Activated CD4-positive, alpha-beta memory T cell treated with anti-CD3 and anti-CD28 coated beads for 36 hours (primary cell): ENCODE results near the gene STN1. TPM values are rescaled to one million over a fixed set of nuclear protein-coding genes. Genes with fewer than 3 reads are reported as not detected.

Source experiments
- CTCF ChIA-PET: fragments of 350-600 bp; sonication (Branson Sonifier 250); formaldehyde crosslinking; loops from one replicate; lab custom pipeline; 2021; ENCODE audit warnings: antibody characterized with exemption, inconsistent platforms; lab: Charles Lee
- POLR2A ChIA-PET: fragments of 350-600 bp; sonication (Branson Sonifier 250); formaldehyde crosslinking; loops from one replicate; lab custom pipeline; 2021; ENCODE audit warnings: antibody characterized with exemption; lab: Charles Lee
- DNase-seq: peaks from one replicate; pipeline ENCODE4 v3.0.0-alpha.2; 2020
- H3K27ac Mint-ChIP-seq: one replicate; pipeline ENCODE4 v1.8.0; 2021; ENCODE audit warnings: mixed read lengths
- H3K27me3 Mint-ChIP-seq: one replicate; pipeline ENCODE4 v1.8.0; 2021; ENCODE audit warnings: mixed read lengths
- H3K36me3 Mint-ChIP-seq: one replicate; pipeline ENCODE4 v1.8.0; 2021; ENCODE audit warnings: mixed read lengths
- H3K4me1 Mint-ChIP-seq: one replicate; pipeline ENCODE4 v1.8.0; 2021; ENCODE audit warnings: low read depth, mixed read lengths
- H3K4me3 Mint-ChIP-seq: one replicate; pipeline ENCODE4 v1.8.0; 2021; ENCODE audit warnings: mild to moderate bottlenecking, mixed read lengths
- H3K9me3 Mint-ChIP-seq: one replicate; pipeline ENCODE4 v1.8.0; 2021; ENCODE audit warnings: mixed read lengths
- intact Hi-C: fragments of 100-400 bp; cut with micrococcal nuclease; formaldehyde crosslinking; loops from one replicate; pipeline ENCODE4 v1.15.1; 2023
- total RNA-seq, 2 experiments: library from RNA; stranded (reverse); gene quantifications; one replicate each; pipeline ENCODE4 v1.2.3, GENCODE V29; 2021

The STN1 gene
- total RNA-seq, 2 experiments from 2014 or later: 56.1 to 57.0 TPM

GRCh38 chr10:103858360-103858759 is 59.6 kb downstream of the STN1 start:
- Mint-ChIP-seq H3K27ac (no peak overlapping the region), H3K36me3 (no peaks in the 10 kb centered on the region), H3K4me1 (peaks cover 14% of the 10 kb centered on the region), H3K9me3 (no peaks in the 10 kb centered on the region), H3K27me3 (peaks cover 25% of the 10 kb centered on the region), H3K4me3 (no peak overlapping the region)
- intact Hi-C loops: no loop called here
- no peak for DNase-seq
- ChIA-PET POLR2A (interaction anchor here (0.6 kb wide), 1 partner anchor 85 kb away, joined by 3 read pairs; no protein-coding TSS in a partner anchor), CTCF (interaction anchor here (1.0 to 9.8 kb wide), 8 partner anchors 10 to 163 kb away, joined by 3 to 161 read pairs (median 4); no protein-coding TSS in a partner anchor)

GRCh38 chr10:103856797-103857170 is 61.2 kb downstream of the STN1 start:
- Mint-ChIP-seq H3K9me3 (no peaks in the 10 kb centered on the region), H3K4me3 (no peak overlapping the region)
- intact Hi-C loops: no loop called here

GRCh38 chr10:103855852-103856796 is 61.9 kb downstream of the STN1 start:
- ChIA-PET POLR2A (interaction anchor here (0.9 kb wide), 1 partner anchor 143 kb away, joined by 3 read pairs; no protein-coding TSS in a partner anchor), CTCF (interaction anchor here (0.7 to 9.8 kb wide), 7 partner anchors 8 to 145 kb away, joined by 3 to 161 read pairs (median 6); no protein-coding TSS in a partner anchor)
- no peak for DNase-seq
- intact Hi-C loops: no loop called here
- H3K27me3 Mint-ChIP-seq: peaks cover 27% of the 10 kb centered on the region
- peak overlapping the region; percentile 20 for H3K4me3 Mint-ChIP-seq
- H3K36me3 Mint-ChIP-seq: no peaks in the 10 kb centered on the region
- no peaks in the 10 kb centered on the region for H3K9me3 Mint-ChIP-seq
- H3K4me1 Mint-ChIP-seq: peaks cover 14% of the 10 kb centered on the region
- no peak overlapping the region for H3K27ac Mint-ChIP-seq

More at GRCh38 chr10:103856797-103857170, 61.2 kb downstream of the STN1 start:
- peaks cover 27% of the 10 kb centered on the region for H3K27me3 Mint-ChIP-seq
- POLR2A ChIA-PET: interaction anchor here (0.6 to 0.9 kb wide), 2 partner anchors 17 to 144 kb away, joined by 3 read pairs; no protein-coding TSS in a partner anchor
- H3K36me3 Mint-ChIP-seq: no peaks in the 10 kb centered on the region
- H3K27ac Mint-ChIP-seq: no peak overlapping the region
- DNase-seq: no peak
- CTCF ChIA-PET: interaction anchor here (0.7 to 9.8 kb wide), 6 partner anchors 9 to 166 kb away, joined by 3 to 161 read pairs (median 3); no protein-coding TSS in a partner anchor
- H3K4me1 Mint-ChIP-seq: peaks cover 14% of the 10 kb centered on the region

GRCh38 chr10:103855424-103855823 is 62.6 kb downstream of the STN1 start, which contains the start of gene SH3PXD2A:
SH3PXD2A (minus strand) TSS chr10:103855576; CDS start chr10:103855266, 310 bp downstream.
- Mint-ChIP-seq H3K27me3 (peaks cover 27% of the 10 kb centered on the region), H3K36me3 (no peaks in the 10 kb centered on the region), H3K4me1 (peaks cover 14% of the 10 kb centered on the region), H3K4me3 (peak within 1 kb of the TSS; percentile 79), H3K9me3 (no peaks in the 10 kb centered on the region), H3K27ac (no peak within 1 kb of the TSS)
- DNase-seq: peak; percentile 37
- intact Hi-C loops: no loop called here
- ChIA-PET POLR2A (no interaction called here), CTCF (interaction anchor here (0.7 to 9.8 kb wide), 11 partner anchors 12 to 169 kb away, joined by 3 to 161 read pairs (median 4); no protein-coding TSS in a partner anchor)

- intact Hi-C loops: loop anchor here (5.0 kb wide), 1 partner anchor 53 kb away; no protein-coding TSS in a partner anchor
- Mint-ChIP-seq H3K4me3 (peak overlapping the region; percentile 79), H3K27me3 (peaks cover 27% of the 10 kb centered on the region), H3K36me3 (no peaks in the 10 kb centered on the region), H3K27ac (no peak overlapping the region), H3K9me3 (no peaks in the 10 kb centered on the region), H3K4me1 (peaks cover 14% of the 10 kb centered on the region)
- ChIA-PET POLR2A (no interaction called here), CTCF (interaction anchor here (0.7 to 9.8 kb wide), 16 partner anchors 9 to 249 kb away, joined by 3 to 161 read pairs (median 3); no protein-coding TSS in a partner anchor)
- DNase-seq: peak; percentile 39
Observed at GRCh38 chr10:103854686-103855391, 63.1 kb downstream of the STN1 start.

- Mint-ChIP-seq H3K4me1 (peaks cover 14% of the 10 kb centered on the region), H3K4me3 (peak overlapping the region; percentile 79), H3K9me3 (no peaks in the 10 kb centered on the region), H3K36me3 (no peaks in the 10 kb centered on the region), H3K27me3 (peaks cover 27% of the 10 kb centered on the region), H3K27ac (no peak overlapping the region)
- CTCF ChIA-PET: interaction anchor here (0.6 to 9.8 kb wide), 15 partner anchors 9 to 248 kb away, joined by 3 to 161 read pairs (median 3); no protein-coding TSS in a partner anchor
- DNase-seq: no peak
- POLR2A ChIA-PET: no interaction called here
- intact Hi-C loops: loop anchor here (5.0 kb wide), 1 partner anchor 52 kb away; no protein-coding TSS in a partner anchor
Observed at GRCh38 chr10:103854265-103854685, 63.7 kb downstream of the STN1 start.

GRCh38 chr10:103853428-103854264 is 64.3 kb downstream of the STN1 start:
- peaks cover 14% of the 10 kb centered on the region for H3K4me1 Mint-ChIP-seq
- ChIA-PET POLR2A (no interaction called here), CTCF (interaction anchor here (0.6 to 9.8 kb wide), 9 partner anchors 8 to 168 kb away, joined by 3 to 161 read pairs (median 5); no protein-coding TSS in a partner anchor)
- H3K27me3 Mint-ChIP-seq: peaks cover 27% of the 10 kb centered on the region
- intact Hi-C loops: loop anchor here (5.0 kb wide), 1 partner anchor 51 kb away; no protein-coding TSS in a partner anchor
- no peak overlapping the region for H3K27ac Mint-ChIP-seq
- H3K9me3 Mint-ChIP-seq: no peaks in the 10 kb centered on the region
- DNase-seq: no peak
- H3K4me3 Mint-ChIP-seq: peak overlapping the region; percentile 79
- H3K36me3 Mint-ChIP-seq: no peaks in the 10 kb centered on the region

- Mint-ChIP-seq H3K4me3 (no peak overlapping the region), H3K4me1 (peaks cover 16% of the 10 kb centered on the region), H3K27ac (no peak overlapping the region), H3K9me3 (no peaks in the 10 kb centered on the region), H3K27me3 (peaks cover 27% of the 10 kb centered on the region), H3K36me3 (no peaks in the 10 kb centered on the region)
- ChIA-PET CTCF (interaction anchor here (1.2 to 9.8 kb wide), 3 partner anchors 127 to 167 kb away, joined by 5 to 161 read pairs (median 5); no protein-coding TSS in a partner anchor), POLR2A (interaction anchor here (0.7 kb wide), 1 partner anchor 30 kb away, joined by 3 read pairs; no protein-coding TSS in a partner anchor)
- intact Hi-C loops: loop anchor here (5.0 kb wide), 1 partner anchor 51 kb away; no protein-coding TSS in a partner anchor
- no peak for DNase-seq
Observed at GRCh38 chr10:103852856-103853255, 65.1 kb downstream of the STN1 start.

- Mint-ChIP-seq H3K27ac (no peak overlapping the region), H3K9me3 (no peaks in the 10 kb centered on the region), H3K4me1 (peaks cover 16% of the 10 kb centered on the region), H3K27me3 (peaks cover 27% of the 10 kb centered on the region), H3K36me3 (no peaks in the 10 kb centered on the region), H3K4me3 (no peak overlapping the region)
- ChIA-PET CTCF (interaction anchor here (0.7 to 9.8 kb wide), 3 partner anchors 80 to 166 kb away, joined by 3 to 161 read pairs (median 5); no protein-coding TSS in a partner anchor), POLR2A (interaction anchor here (0.7 kb wide), 1 partner anchor 30 kb away, joined by 3 read pairs; no protein-coding TSS in a partner anchor)
- no peak for DNase-seq
- intact Hi-C loops: loop anchor here (5.0 kb wide), 1 partner anchor 50 kb away; no protein-coding TSS in a partner anchor
Observed at GRCh38 chr10:103852189-103852711, 65.7 kb downstream of the STN1 start.

GRCh38 chr10:103851261-103851660 is 66.7 kb downstream of the STN1 start:
- no peaks in the 10 kb centered on the region for H3K36me3 Mint-ChIP-seq
- no peak for DNase-seq
- H3K27ac Mint-ChIP-seq: no peak overlapping the region
- CTCF ChIA-PET: interaction anchor here (9.8 kb wide), 1 partner anchor 140 kb away, joined by 161 read pairs; no protein-coding TSS in a partner anchor
- POLR2A ChIA-PET: no interaction called here
- H3K27me3 Mint-ChIP-seq: peaks cover 21% of the 10 kb centered on the region
- no peaks in the 10 kb centered on the region for H3K9me3 Mint-ChIP-seq
- no peak overlapping the region for H3K4me3 Mint-ChIP-seq
- intact Hi-C loops: loop anchor here (5.0 kb wide), 1 partner anchor 49 kb away; no protein-coding TSS in a partner anchor
- peaks cover 22% of the 10 kb centered on the region for H3K4me1 Mint-ChIP-seq
